Fibroblast of lung (primary cell): ENCODE measurements around the gene CHST9.

Experiments
- CTCF ChIP-seq, 2 donors: IDR thresholded peaks in 1 of 2; conservative IDR thresholded peaks in 1 of 2; 1 replicate in 1 of 2; 2 replicates in 1 of 2; pipeline ENCODE4 v1.5.1; 2011 to 2012; ENCODE audit warnings: low read length in 2 of 2, control low read depth in 1 of 2, inconsistent platforms in 1 of 2, low read depth in 1 of 2, mild to moderate bottlenecking in 1 of 2
- EZH2 ChIP-seq: IDR thresholded peaks from 2 replicates; pipeline ENCODE4 v1.5.1; 2012; ENCODE audit warnings: low read length, control low read depth, mild to moderate bottlenecking; ENCODE audit errors: missing control alignments

- TF ChIP-seq CTCF (conservative IDR thresholded peaks at IDR 0.05 in 1 of 2, IDR thresholded peaks at IDR 0.05 in 1 of 2; ENCODE audit: low read depth in 1 of 2, low read length in 2 of 2) = no peak
- no peak for TF ChIP-seq EZH2
These were observed 296.8 kb downstream of the CHST9 start for GRCh38 chr18:26888259-26888658.
